ENCODE results near the gene CCDC12. TPM values are rescaled to one million over a fixed set of nuclear protein-coding genes. Genes with fewer than 3 reads are reported as not detected.

Gene CCDC12
- total and polyA plus RNA-seq, 9 of the 15 experiments (the other 6 are each of a cell fraction or from before 2014, with no cell fraction given) = 8.9 to 201 (median 86.9) TPM

DNA sequence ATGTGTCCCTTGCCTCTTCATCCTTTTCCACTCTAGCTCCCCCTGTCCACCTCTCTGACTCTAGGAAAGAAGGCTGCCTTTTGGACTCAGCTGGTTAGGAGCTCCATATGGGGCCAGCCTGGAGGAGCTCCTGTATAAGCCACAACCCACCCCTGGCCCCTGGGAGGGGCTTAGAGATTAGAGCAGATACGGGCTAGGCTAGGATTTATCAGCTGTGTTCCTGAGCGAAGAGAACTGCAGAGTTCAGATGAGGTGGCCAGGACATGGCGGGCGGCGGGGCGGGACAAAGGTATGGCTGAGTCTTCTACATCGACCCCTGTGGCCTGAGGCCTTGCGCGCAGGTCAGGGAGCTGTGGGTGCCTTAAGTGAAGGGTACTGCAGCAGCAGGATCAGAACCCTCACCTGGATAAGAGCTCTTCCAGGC lies 10.8 kb upstream of the CCDC12 start (continued):
- TF ChIP-seq, protein P1, sequence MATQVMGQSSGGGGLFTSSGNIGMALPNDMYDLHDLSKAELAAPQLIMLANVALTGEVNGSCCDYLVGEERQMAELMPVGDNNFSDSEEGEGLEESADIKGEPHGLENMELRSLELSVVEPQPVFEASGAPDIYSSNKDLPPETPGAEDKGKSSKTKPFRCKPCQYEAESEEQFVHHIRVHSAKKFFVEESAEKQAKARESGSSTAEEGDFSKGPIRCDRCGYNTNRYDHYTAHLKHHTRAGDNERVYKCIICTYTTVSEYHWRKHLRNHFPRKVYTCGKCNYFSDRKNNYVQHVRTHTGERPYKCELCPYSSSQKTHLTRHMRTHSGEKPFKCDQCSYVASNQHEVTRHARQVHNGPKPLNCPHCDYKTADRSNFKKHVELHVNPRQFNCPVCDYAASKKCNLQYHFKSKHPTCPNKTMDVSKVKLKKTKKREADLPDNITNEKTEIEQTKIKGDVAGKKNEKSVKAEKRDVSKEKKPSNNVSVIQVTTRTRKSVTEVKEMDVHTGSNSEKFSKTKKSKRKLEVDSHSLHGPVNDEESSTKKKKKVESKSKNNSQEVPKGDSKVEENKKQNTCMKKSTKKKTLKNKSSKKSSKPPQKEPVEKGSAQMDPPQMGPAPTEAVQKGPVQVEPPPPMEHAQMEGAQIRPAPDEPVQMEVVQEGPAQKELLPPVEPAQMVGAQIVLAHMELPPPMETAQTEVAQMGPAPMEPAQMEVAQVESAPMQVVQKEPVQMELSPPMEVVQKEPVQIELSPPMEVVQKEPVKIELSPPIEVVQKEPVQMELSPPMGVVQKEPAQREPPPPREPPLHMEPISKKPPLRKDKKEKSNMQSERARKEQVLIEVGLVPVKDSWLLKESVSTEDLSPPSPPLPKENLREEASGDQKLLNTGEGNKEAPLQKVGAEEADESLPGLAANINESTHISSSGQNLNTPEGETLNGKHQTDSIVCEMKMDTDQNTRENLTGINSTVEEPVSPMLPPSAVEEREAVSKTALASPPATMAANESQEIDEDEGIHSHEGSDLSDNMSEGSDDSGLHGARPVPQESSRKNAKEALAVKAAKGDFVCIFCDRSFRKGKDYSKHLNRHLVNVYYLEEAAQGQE (IDR thresholded peaks at IDR 0.05; ENCODE audit: borderline replicate concordance) = peak; percentile 63
- TF ChIP-seq, protein P1 (CRISPR knock-in tag; IDR thresholded peaks at IDR 0.05; ENCODE audit: low read depth) = no peak
- TF ChIP-seq, protein P2, sequence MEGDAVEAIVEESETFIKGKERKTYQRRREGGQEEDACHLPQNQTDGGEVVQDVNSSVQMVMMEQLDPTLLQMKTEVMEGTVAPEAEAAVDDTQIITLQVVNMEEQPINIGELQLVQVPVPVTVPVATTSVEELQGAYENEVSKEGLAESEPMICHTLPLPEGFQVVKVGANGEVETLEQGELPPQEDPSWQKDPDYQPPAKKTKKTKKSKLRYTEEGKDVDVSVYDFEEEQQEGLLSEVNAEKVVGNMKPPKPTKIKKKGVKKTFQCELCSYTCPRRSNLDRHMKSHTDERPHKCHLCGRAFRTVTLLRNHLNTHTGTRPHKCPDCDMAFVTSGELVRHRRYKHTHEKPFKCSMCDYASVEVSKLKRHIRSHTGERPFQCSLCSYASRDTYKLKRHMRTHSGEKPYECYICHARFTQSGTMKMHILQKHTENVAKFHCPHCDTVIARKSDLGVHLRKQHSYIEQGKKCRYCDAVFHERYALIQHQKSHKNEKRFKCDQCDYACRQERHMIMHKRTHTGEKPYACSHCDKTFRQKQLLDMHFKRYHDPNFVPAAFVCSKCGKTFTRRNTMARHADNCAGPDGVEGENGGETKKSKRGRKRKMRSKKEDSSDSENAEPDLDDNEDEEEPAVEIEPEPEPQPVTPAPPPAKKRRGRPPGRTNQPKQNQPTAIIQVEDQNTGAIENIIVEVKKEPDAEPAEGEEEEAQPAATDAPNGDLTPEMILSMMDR (IDR thresholded peaks at IDR 0.05 in 2 of 3, conservative IDR thresholded peaks at IDR 0.05 in 1 of 3; ENCODE audit: insufficient read depth in 2 of 3, low read depth in 1 of 3, low read length in 3 of 3) = peak; percentile 51 to 58 (median 52)
- TF ChIP-seq, protein P3, sequence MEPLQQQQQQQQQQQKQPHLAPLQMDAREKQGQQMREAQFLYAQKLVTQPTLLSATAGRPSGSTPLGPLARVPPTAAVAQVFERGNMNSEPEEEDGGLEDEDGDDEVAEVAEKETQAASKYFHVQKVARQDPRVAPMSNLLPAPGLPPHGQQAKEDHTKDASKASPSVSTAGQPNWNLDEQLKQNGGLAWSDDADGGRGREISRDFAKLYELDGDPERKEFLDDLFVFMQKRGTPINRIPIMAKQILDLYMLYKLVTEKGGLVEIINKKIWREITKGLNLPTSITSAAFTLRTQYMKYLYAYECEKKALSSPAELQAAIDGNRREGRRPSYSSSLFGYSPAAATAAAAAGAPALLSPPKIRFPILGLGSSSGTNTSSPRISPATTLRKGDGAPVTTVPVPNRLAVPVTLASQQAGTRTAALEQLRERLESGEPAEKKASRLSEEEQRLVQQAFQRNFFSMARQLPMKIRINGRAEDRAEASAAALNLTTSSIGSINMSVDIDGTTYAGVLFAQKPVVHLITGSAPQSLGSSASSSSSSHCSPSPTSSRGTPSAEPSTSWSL (CRISPR knock-in tag; IDR thresholded peaks at IDR 0.05; ENCODE audit: borderline replicate concordance) = 0 out of 2 replicates have a peak, but pooled peaks have one; percentile 75
- TF ChIP-seq ZBTB7A (IDR thresholded peaks at IDR 0.05; ENCODE audit: borderline replicate concordance, control insufficient read depth, low read depth, low read length) (peak; percentile 86), LEF1 (IDR thresholded peaks at IDR 0.05) (no peak), RBFOX2 (IDR thresholded peaks at IDR 0.05; ENCODE audit: low read depth, low read length) (peak; percentile 92), NCOA2 (IDR thresholded peaks at IDR 0.05; ENCODE audit: partially characterized antibody in 2 of 2) (no peak), HNRNPK (IDR thresholded peaks at IDR 0.05; ENCODE audit: low read depth, low read length, poor library complexity, severe bottlenecking) (no peak), ZEB2 (IDR thresholded peaks at IDR 0.05) (peak; percentile 91), E2F3 (CRISPR knock-in tag; IDR thresholded peaks at IDR 0.05) (no peak), POLR2A (conservative IDR thresholded peaks at IDR 0.05) (peak; percentile 85; the same call in 1 of the 2 replicates), KDM5B (IDR thresholded peaks at IDR 0.05; ENCODE audit: insufficient replicate concordance, low read depth, low read length) (peak; percentile 90)
- TF ChIP-seq, protein P4, sequence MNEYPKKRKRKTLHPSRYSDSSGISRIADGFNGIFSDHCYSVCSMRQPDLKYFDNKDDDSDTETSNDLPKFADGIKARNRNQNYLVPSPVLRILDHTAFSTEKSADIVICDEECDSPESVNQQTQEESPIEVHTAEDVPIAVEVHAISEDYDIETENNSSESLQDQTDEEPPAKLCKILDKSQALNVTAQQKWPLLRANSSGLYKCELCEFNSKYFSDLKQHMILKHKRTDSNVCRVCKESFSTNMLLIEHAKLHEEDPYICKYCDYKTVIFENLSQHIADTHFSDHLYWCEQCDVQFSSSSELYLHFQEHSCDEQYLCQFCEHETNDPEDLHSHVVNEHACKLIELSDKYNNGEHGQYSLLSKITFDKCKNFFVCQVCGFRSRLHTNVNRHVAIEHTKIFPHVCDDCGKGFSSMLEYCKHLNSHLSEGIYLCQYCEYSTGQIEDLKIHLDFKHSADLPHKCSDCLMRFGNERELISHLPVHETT (CRISPR knock-in tag; conservative IDR thresholded peaks at IDR 0.05 in 1 of 2, IDR thresholded peaks at IDR 0.05 in 1 of 2) = 0 out of 4 replicates have a peak, but pooled peaks of 1 of the 2 experiments have one; percentile 46
